H7 (cell line): ENCODE measurements around the gene RNF212. TPM values are rescaled to one million over a fixed set of nuclear protein-coding genes. Genes with fewer than 3 reads are reported as not detected.
"Not testable (repeated sequence)": the region's sequence is repeated elsewhere in the genome, so short reads cannot be mapped to it uniquely, and the experiment has no call there.

Source experiments
- DNase-seq: peaks from one replicate; pipeline ENCODE4 v3.0.0; 2012
- H3K27me3 ChIP-seq: 2 replicates; pipeline ENCODE4 v1.6.0; 2011; ENCODE audit warnings: mild to moderate bottlenecking, low read length; ENCODE audit not compliant: control insufficient read depth, insufficient read depth
- H3K36me3 ChIP-seq: replicated peaks from 2 replicates; pipeline ENCODE4 v1.5.1; 2011; ENCODE audit warnings: low read length; ENCODE audit not compliant: control insufficient read depth, insufficient read depth
- H3K4me3 ChIP-seq: 2 replicates; pipeline ENCODE4 v1.5.1; 2011; ENCODE audit warnings: low read depth, mild to moderate bottlenecking, control low read depth, low read length, moderate library complexity; ENCODE audit not compliant: insufficient read depth
- total RNA-seq: library from RNA; depleted of rRNA; stranded (reverse); fragments of >200 nt; shearing (Covaris generic); gene quantifications from 2 replicates; pipeline ENCODE4 v1.2.3, GENCODE V29; 2014

Gene RNF212
- total RNA-seq, 1 experiment from 2014 or later, result 59.8 TPM

- DNase-seq, result peak; percentile 79
- H3K27me3 ChIP-seq, result peaks cover 2% of the 10 kb centered on the region; the same call in 1 of the 2 replicates
- H3K36me3 ChIP-seq, result no peaks in the 10 kb centered on the region
- H3K4me3 ChIP-seq, result no peak overlapping the region; the same call in 1 of the 2 replicates
Measured at GRCh38 chr4:1047106-1047975, 66.0 kb downstream of the RNF212 start.

- not testable (repeated sequence) for DNase-seq, H3K27me3 ChIP-seq, H3K36me3 ChIP-seq
- H3K4me3 ChIP-seq, result peak overlapping the region; percentile 15; the same call in 1 of the 2 replicates
Measured at GRCh38 chr4:1046581-1047011, 66.8 kb downstream of the RNF212 start.

DNA sequence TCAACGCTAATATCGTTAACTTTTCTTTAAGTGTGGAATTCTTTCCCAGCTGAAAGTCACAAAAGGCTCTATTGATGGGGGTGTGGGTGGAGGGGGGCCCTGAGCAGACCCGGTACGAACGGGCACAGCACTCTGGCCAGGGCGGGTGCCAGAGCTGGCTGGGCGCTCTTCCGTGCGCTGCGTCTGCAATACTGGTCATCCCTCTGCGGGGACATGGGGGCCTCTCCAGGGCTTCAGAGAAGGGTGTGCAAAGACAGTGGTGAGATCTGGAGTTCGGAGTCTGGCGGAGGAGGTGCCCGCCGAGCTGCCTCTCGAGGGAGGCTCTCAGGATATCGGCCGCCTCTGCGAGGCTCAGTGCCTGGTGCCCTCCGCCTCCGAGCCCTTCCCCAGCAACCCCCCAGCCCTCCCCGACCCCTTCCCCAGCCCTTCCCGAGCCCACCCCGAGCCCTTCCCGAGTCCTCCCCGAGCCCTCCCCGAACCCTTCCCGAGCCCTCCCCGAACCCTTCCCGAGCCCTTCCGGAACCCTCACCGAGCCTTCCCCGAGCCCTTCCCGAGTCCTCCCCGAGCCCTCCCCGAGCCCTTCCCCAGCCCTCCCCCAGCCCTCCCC, 67.7 kb downstream of the RNF212 start:
- no peak for DNase-seq
- H3K36me3 ChIP-seq, result no peaks in the 10 kb centered on the region
- H3K4me3 ChIP-seq, result no peak overlapping the region
- H3K27me3 ChIP-seq, result peaks cover 2% of the 10 kb centered on the region; the same call in 1 of the 2 replicates

DNA sequence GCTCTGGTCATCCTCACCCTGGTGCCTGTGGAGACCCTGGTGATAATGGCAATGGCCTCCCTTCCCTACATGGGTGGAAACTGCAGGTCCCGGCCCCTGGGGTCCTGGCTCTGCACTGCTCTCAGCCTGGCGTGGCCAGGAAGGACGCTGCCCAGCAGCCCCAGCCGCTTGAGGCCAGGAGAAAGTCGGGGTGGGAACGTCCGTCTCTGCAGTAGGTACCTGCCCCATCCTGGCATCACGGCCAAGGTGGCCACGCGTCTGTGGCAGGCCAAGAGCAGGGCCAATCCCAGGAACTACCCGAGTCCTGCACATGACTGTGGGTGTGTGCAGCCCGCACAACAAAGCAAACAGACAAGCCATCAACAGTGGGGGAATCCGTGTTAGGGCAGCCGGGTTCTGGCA, 68.2 kb downstream of the RNF212 start:
- H3K27me3 ChIP-seq, result peaks cover 2% of the 10 kb centered on the region; the same call in 1 of the 2 replicates
- H3K4me3 ChIP-seq, result no peak overlapping the region
- peak; percentile 53 for DNase-seq
- no peaks in the 10 kb centered on the region for H3K36me3 ChIP-seq

- Histone ChIP-seq H3K36me3 (no peaks in the 10 kb centered on the region), H3K27me3 (peaks cover 2% of the 10 kb centered on the region; the same call in 1 of the 2 replicates), H3K4me3 (no peak overlapping the region)
- DNase-seq, result peak; percentile 45
Measured at GRCh38 chr4:1044469-1045192, 68.7 kb downstream of the RNF212 start.

DNA sequence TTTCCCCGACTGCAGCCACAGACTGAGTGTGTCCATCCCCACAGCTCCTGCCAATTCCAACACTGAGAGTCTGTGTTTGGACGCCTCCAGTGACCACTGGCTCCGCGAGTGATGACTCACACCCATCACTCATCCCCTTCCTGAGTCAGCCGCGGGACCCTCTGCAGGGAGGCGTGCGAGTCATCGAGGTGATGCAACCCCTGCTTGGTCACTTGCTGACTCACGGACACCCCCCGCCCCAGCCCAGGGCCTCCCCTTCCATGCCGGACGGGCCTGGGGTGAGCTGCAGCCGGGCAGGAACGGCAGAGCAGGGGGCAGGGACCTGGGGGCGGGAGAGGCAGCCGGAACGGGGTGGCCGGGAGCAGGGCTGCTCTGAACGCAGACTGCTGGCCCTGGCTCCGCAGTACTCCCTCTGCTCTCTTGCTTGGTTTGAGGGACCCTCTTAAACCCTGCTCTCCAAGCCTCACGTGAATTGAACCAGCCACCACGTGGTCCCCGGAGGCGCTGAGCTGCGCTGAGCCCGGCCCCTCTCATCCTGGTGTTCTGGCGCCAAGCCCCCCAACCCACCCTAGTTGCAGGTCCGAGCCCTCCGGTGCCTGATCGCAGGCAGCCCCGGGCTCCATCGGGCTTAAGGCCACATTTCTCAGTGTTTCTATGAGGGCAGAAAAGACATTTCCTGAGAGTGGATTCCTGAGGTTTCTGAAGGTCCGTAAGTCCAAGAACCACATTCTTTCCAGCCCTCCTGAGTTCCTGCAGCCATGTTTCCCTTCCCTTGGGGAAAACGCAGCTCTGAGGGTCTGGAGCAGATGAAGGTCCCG, 69.5 kb downstream of the RNF212 start:
- peaks cover 2% of the 10 kb centered on the region; the same call in 1 of the 2 replicates for H3K27me3 ChIP-seq
- peak; percentile 91 for DNase-seq
- H3K4me3 ChIP-seq, result no peak overlapping the region
- no peaks in the 10 kb centered on the region for H3K36me3 ChIP-seq

DNA sequence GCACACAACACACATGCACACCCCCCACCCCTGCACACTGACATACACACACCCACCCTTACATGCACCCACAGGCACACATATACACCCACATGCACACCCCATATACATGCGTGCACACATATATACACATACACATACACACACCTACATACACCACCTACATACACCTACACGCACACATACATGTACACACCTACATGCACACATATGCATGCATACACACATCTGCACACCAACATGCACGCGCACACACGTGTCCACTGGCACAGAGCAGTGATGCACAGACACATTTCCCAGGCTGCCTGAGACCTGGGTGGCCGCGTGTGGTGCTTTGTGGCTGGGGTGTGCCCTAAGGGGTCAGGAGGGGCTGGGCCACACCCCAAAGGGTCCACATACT, 70.2 kb downstream of the RNF212 start:
- Histone ChIP-seq H3K27me3 (peaks cover 2% of the 10 kb centered on the region; the same call in 1 of the 2 replicates), H3K4me3 (no peak overlapping the region), H3K36me3 (no peaks in the 10 kb centered on the region)
- DNase-seq, result peak; percentile 43

DNA sequence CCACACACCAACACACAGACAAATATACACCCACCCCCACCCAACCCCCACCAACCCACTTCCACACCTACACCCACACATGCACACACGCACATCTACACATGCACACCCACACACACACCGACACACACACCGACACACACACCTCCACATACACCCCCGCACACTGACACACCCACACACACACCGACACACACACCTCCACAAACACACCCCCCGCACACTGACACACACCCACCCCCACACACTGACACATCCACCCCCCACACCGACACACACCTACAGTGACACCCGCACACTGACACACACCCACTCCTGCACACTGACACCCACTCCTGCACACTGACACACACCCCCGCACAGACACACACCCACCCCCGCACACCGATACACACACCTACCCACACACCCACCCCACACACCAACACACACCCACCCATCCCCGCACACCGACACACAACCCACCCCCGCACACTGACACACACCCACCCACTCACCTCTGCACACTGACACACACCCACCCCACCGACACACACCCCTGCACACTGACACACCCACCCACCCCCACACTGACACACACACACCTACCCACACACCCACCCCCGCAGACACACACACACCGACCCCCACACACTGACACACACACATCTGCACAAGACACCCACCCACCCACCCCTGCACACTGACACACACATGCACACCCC, 70.9 kb downstream of the RNF212 start:
- no peaks in the 10 kb centered on the region for H3K36me3 ChIP-seq
- peak; percentile 23 for DNase-seq
- H3K27me3 ChIP-seq, result peaks cover 2% of the 10 kb centered on the region; the same call in 1 of the 2 replicates
- H3K4me3 ChIP-seq, result no peak overlapping the region

GRCh38 chr4:1041936-1042330, 71.4 kb downstream of the RNF212 start:
- peaks cover 2% of the 10 kb centered on the region; the same call in 1 of the 2 replicates for H3K27me3 ChIP-seq
- no peaks in the 10 kb centered on the region for H3K36me3 ChIP-seq
- H3K4me3 ChIP-seq, result no peak overlapping the region
- no peak for DNase-seq

DNA sequence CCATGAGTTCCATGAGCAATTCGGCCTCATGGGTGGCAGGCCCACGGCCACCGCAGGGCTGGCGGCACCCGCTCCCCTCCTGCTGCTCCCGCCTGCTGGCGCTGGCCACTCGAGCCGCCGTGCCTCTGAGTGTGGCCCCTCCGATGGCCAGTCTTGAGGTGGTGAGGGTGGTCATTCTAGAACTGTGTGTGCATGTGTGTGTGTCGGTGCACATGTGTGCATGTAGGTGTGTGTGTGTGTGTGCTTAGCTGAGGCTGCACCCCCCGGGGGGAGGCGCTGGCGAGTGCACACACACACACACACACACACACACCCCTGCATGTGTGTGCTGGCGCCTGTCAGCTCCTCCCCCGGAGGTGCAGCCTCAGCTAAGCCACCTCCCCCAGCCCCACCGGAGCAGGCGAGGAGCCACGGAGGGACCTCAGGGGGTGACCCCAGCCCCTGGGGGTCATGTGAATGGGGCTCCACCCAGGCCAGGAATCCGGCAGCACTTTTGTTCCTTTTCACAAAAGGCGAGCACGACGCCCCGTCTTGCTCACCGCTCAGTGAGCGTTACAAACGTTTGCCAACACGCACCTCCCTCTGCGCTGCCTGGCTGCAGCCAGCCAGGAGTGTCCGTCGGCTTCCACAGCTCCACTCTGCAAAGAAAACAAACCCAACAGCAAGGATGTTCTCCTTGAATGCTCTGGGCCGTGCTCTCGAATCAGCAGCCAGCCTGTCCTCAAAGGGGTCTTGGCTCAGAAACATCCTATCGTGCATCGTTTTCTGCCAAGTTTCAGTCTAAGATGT, 72.0 kb downstream of the RNF212 start:
- Histone ChIP-seq H3K27me3 (peaks cover 2% of the 10 kb centered on the region; the same call in 1 of the 2 replicates), H3K4me3 (no peak overlapping the region), H3K36me3 (no peaks in the 10 kb centered on the region)
- DNase-seq, result peak; percentile 84

GRCh38 chr4:1040344-1041146, 72.8 kb downstream of the RNF212 start:
- no peak for DNase-seq
- H3K36me3 ChIP-seq, result no peaks in the 10 kb centered on the region
- peaks cover 2% of the 10 kb centered on the region; the same call in 1 of the 2 replicates for H3K27me3 ChIP-seq
- no peak overlapping the region for H3K4me3 ChIP-seq
